ENCODE data around the gene UNKL.

DNA sequence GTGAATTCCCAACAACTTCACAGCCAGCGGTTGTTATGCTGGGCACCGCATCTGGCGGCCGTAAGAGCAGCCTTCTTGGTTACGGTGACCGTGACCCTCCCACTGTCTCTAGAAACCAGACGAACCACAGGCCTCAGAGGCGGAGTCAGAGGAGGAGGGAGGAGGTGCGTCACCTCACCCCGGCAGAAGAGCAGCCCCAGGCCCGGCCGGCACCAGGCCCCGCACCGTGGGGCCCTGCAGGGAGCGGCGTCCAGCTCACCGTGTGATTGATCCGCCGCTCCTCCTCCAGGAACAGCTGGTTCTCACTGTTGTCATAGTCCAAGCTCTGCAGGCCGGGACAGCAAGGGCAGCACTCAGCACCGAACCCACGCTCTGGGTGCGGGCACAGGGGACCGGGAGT, 46.6 kb upstream of the UNKL start:
- TF ChIP-seq, protein P1, sequence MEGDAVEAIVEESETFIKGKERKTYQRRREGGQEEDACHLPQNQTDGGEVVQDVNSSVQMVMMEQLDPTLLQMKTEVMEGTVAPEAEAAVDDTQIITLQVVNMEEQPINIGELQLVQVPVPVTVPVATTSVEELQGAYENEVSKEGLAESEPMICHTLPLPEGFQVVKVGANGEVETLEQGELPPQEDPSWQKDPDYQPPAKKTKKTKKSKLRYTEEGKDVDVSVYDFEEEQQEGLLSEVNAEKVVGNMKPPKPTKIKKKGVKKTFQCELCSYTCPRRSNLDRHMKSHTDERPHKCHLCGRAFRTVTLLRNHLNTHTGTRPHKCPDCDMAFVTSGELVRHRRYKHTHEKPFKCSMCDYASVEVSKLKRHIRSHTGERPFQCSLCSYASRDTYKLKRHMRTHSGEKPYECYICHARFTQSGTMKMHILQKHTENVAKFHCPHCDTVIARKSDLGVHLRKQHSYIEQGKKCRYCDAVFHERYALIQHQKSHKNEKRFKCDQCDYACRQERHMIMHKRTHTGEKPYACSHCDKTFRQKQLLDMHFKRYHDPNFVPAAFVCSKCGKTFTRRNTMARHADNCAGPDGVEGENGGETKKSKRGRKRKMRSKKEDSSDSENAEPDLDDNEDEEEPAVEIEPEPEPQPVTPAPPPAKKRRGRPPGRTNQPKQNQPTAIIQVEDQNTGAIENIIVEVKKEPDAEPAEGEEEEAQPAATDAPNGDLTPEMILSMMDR (IDR thresholded peaks at IDR 0.05; ENCODE audit: low read depth, low read length) = no peak
- no peak for TF ChIP-seq POLR2A (IDR thresholded peaks at IDR 0.05; ENCODE audit: extremely low read depth, insufficient read length)

Measured in NB4 (cell line).